MM.1S (cell line): ENCODE measurements around the gene KHDRBS2.

Experiments
- DNase-seq: peaks from one replicate; pipeline ENCODE4 v3.0.0-alpha.2; 2015
- H2AFZ ChIP-seq: fragments of 300-600 bp; sonication (generic); 2 replicates; pipeline ENCODE4 v1.6.0; 2016; ENCODE audit warnings: antibody characterized with exemption, low read length
- H3F3A ChIP-seq: fragments of 300-600 bp; sonication (generic); 2 replicates; pipeline ENCODE4 v1.6.1; 2016; ENCODE audit warnings: mild to moderate bottlenecking, antibody characterized with exemption, low read length, moderate library complexity, mixed read lengths; ENCODE audit not compliant: insufficient read depth
- H3K27ac ChIP-seq: fragments of 300-600 bp; sonication (generic); 2 replicates; pipeline ENCODE4 v1.5.1; 2016; ENCODE audit warnings: mild to moderate bottlenecking, low read length
- H3K27me3 ChIP-seq: fragments of 300-600 bp; sonication (generic); replicated peaks from 2 replicates; pipeline ENCODE4 v1.6.0; 2016; ENCODE audit warnings: low read length; ENCODE audit not compliant: insufficient read depth
- H3K36me3 ChIP-seq: fragments of 300-600 bp; sonication (generic); replicated peaks from 2 replicates; pipeline ENCODE4 v1.6.1; 2016; ENCODE audit warnings: mild to moderate bottlenecking, low read length, mixed read lengths; ENCODE audit not compliant: insufficient read depth
- H3K4me1 ChIP-seq: fragments of 300-600 bp; sonication (generic); 2 replicates; pipeline ENCODE4 v1.6.1; 2016; ENCODE audit warnings: low read length, mixed read lengths
- H3K4me2 ChIP-seq: fragments of 300-600 bp; sonication (generic); 2 replicates; pipeline ENCODE4 v1.6.0; 2016; ENCODE audit warnings: low read depth, low read length
- H3K4me3 ChIP-seq: fragments of 300-600 bp; sonication (generic); 2 replicates; pipeline ENCODE4 v1.5.1; 2016; ENCODE audit warnings: low read length, mixed read lengths
- H3K79me2 ChIP-seq: fragments of 300-600 bp; sonication (generic); 2 replicates; pipeline ENCODE4 v1.6.1; 2016; ENCODE audit warnings: mixed run types, low read length, mixed read lengths
- H3K9ac ChIP-seq: fragments of 300-600 bp; sonication (generic); 2 replicates; pipeline ENCODE4 v1.6.1; 2016; ENCODE audit warnings: low read length, mixed read lengths
- H3K9me2 ChIP-seq: fragments of 300-600 bp; sonication (generic); replicated peaks from 2 replicates; pipeline ENCODE4 v1.6.1; 2016; ENCODE audit warnings: mild to moderate bottlenecking, low read length, mixed read lengths; ENCODE audit not compliant: insufficient read depth
- H3K9me3 ChIP-seq: fragments of 300-600 bp; sonication (generic); replicated peaks from 2 replicates; pipeline ENCODE4 v1.6.1; 2016; ENCODE audit warnings: mild to moderate bottlenecking, low read length, mixed read lengths; ENCODE audit not compliant: insufficient read depth
- H4K20me1 ChIP-seq: fragments of 300-600 bp; sonication (generic); 2 replicates; pipeline ENCODE4 v1.6.1; 2016; ENCODE audit warnings: mild to moderate bottlenecking, low read length, moderate library complexity, mixed read lengths; ENCODE audit not compliant: insufficient read depth
- CTCF ChIP-seq: fragments of 300-600 bp; sonication (generic); IDR thresholded peaks from 2 replicates; pipeline ENCODE4 v1.5.1; 2016; ENCODE audit warnings: antibody characterized with exemption, low read length, mixed read lengths
- EZH2 ChIP-seq: fragments of 300-600 bp; sonication (generic); optimal IDR thresholded peaks from 2 replicates; pipeline ENCODE3; 2017; ENCODE audit warnings: low read depth, mild to moderate bottlenecking, antibody characterized with exemption, low read length, mixed read lengths
- EZH2phosphoT487 ChIP-seq: fragments of 300-600 bp; sonication (generic); IDR thresholded peaks from 2 replicates; pipeline ENCODE4 v1.6.1; 2018; ENCODE audit warnings: antibody characterized with exemption, low read length

Gene KHDRBS2

GRCh38 chr6:62090442-62091229 lies 195.4 kb downstream of the KHDRBS2 start:
- H3K27me3 ChIP-seq: no peaks in the 10 kb centered on the region
- H3K36me3 ChIP-seq: no peaks in the 10 kb centered on the region
- no peaks in the 10 kb centered on the region for H3K79me2 ChIP-seq
- no peak overlapping the region for H3K9ac ChIP-seq
- no peak overlapping the region for H3K4me2 ChIP-seq
- no peaks in the 10 kb centered on the region for H3K9me2 ChIP-seq
- no peaks in the 10 kb centered on the region for H3F3A ChIP-seq
- TF ChIP-seq EZH2: no peak
- TF ChIP-seq EZH2phosphoT487: no peak
- TF ChIP-seq CTCF: no peak
- H2AFZ ChIP-seq: no peak overlapping the region
- DNase-seq: no peak
- no peak overlapping the region for H3K4me3 ChIP-seq
- no peak overlapping the region for H3K27ac ChIP-seq
- H3K4me1 ChIP-seq: no peaks in the 10 kb centered on the region
- H3K9me3 ChIP-seq: no peaks in the 10 kb centered on the region
- H4K20me1 ChIP-seq: no peaks in the 10 kb centered on the region

- H3K9me2 ChIP-seq: no peaks in the 10 kb centered on the region
- no peak overlapping the region for H3K4me2 ChIP-seq
- no peak overlapping the region for H3K27ac ChIP-seq
- TF ChIP-seq EZH2 (no peak), EZH2phosphoT487 (no peak), CTCF (no peak)
- H3F3A ChIP-seq: no peaks in the 10 kb centered on the region
- H3K9ac ChIP-seq: no peak overlapping the region
- no peaks in the 10 kb centered on the region for H3K36me3 ChIP-seq
- no peaks in the 10 kb centered on the region for H3K79me2 ChIP-seq
- H3K9me3 ChIP-seq: no peaks in the 10 kb centered on the region
- H3K4me3 ChIP-seq: no peak overlapping the region
- no peaks in the 10 kb centered on the region for H3K4me1 ChIP-seq
- DNase-seq: no peak
- H3K27me3 ChIP-seq: no peaks in the 10 kb centered on the region
- H2AFZ ChIP-seq: no peak overlapping the region
- no peaks in the 10 kb centered on the region for H4K20me1 ChIP-seq
Measured at GRCh38 chr6:62089781-62090180, 196.2 kb downstream of the KHDRBS2 start.

- H3K9ac ChIP-seq: no peak overlapping the region
- no peaks in the 10 kb centered on the region for H3K27me3 ChIP-seq
- DNase-seq: no peak
- no peak overlapping the region for H3K27ac ChIP-seq
- no peaks in the 10 kb centered on the region for H3K4me1 ChIP-seq
- no peaks in the 10 kb centered on the region for H3K9me2 ChIP-seq
- no peaks in the 10 kb centered on the region for H3K79me2 ChIP-seq
- no peaks in the 10 kb centered on the region for H3K36me3 ChIP-seq
- H3K9me3 ChIP-seq: no peaks in the 10 kb centered on the region
- H2AFZ ChIP-seq: no peak overlapping the region
- no peaks in the 10 kb centered on the region for H3F3A ChIP-seq
- TF ChIP-seq CTCF (no peak), EZH2 (no peak), EZH2phosphoT487 (no peak)
- H3K4me2 ChIP-seq: no peak overlapping the region
- no peak overlapping the region for H3K4me3 ChIP-seq
- no peaks in the 10 kb centered on the region for H4K20me1 ChIP-seq
Measured at GRCh38 chr6:62086047-62086446, 200.0 kb downstream of the KHDRBS2 start.
